ENCODE results near the gene CCNJ. TPM values are rescaled to one million over a fixed set of nuclear protein-coding genes. Genes with fewer than 3 reads are reported as not detected.

CCNJ gene
- total RNA-seq, 1 experiment from 2014 or later = 15.2 TPM

DNA sequence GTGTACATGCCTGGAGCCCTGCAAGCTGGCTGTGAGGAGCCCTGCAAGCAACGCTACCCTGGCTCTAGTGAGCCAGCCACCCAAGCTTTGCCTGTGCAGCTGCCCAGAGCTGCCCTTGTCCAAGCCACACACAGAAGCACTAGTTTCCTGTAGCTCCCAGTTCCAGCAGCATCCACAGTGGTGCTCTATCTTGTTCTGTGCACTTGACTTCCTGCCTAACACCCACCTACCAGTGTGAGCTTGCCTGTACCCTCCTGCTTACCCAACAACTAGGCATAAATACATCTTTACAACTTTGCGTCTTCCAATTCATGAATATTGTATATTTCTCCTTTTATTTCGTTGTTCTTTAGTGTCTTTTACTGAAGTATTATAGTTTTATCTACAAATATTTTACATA is 54.5 kb downstream of the CCNJ start:
- intact Hi-C loops (cut with micrococcal nuclease; ENCODE audit: unreplicated experiment) = no loop called here
- DNase-seq (ENCODE audit: low read depth, low spot score) = no peak
- TF ChIP-seq TCF7L2 (IDR thresholded peaks at IDR 0.05; ENCODE audit: low read depth, low read length) (no peak), POLR2AphosphoS5 (IDR thresholded peaks at IDR 0.05; ENCODE audit: low read depth, low read length) (no peak)
- ChIA-PET POLR2A (no interaction called here), CTCF (no interaction called here)
- peak; percentile 45; the same call in 1 of the 2 replicates for ATAC-seq
- BruUV-seq (replicated peaks) = no TSS peak
- Histone ChIP-seq H3K27ac (ENCODE audit: low read length) (no peak overlapping the region), H3K4me1 (ENCODE audit: control insufficient read depth, insufficient read depth, low read length) (no peaks in the 10 kb centered on the region), H3K36me3 (ENCODE audit: control insufficient read depth, insufficient read depth, low read length) (no peaks in the 10 kb centered on the region), H3K4me3 (ENCODE audit: low read depth in 2 of 2, low read length in 2 of 2) (no peak overlapping the region), H3K27me3 (ENCODE audit: control insufficient read depth, insufficient read depth, low read length) (peaks cover 26% of the 10 kb centered on the region), H3K9me3 (ENCODE audit: control insufficient read depth, insufficient read depth, low read depth, low read length) (no peaks in the 10 kb centered on the region)
- in situ Hi-C loops (cut with HindIII; ENCODE audit: low pct_unique_long_range_greater_than_20kb, low sequenced_read_pairs) = no loop called here

GRCh38 chr10:96107623-96108038 is 64.2 kb downstream of the CCNJ start:
- in situ Hi-C loops (cut with HindIII; ENCODE audit: low pct_unique_long_range_greater_than_20kb, low sequenced_read_pairs) = no loop called here
- CTCF ChIA-PET = no interaction called here

More at GRCh38 chr10:96107623-96108038, 64.2 kb downstream of the CCNJ start:
- Histone ChIP-seq H3K4me3 (ENCODE audit: low read depth in 2 of 2, low read length in 2 of 2) (no peak overlapping the region), H3K27me3 (ENCODE audit: control insufficient read depth, insufficient read depth, low read length) (peaks cover 37% of the 10 kb centered on the region), H3K27ac (ENCODE audit: low read length) (no peak overlapping the region), H3K4me1 (ENCODE audit: control insufficient read depth, insufficient read depth, low read length) (no peaks in the 10 kb centered on the region), H3K9me3 (ENCODE audit: control insufficient read depth, insufficient read depth, low read depth, low read length) (no peaks in the 10 kb centered on the region), H3K36me3 (ENCODE audit: control insufficient read depth, insufficient read depth, low read length) (no peaks in the 10 kb centered on the region)
- intact Hi-C loops (cut with micrococcal nuclease; ENCODE audit: unreplicated experiment) = no loop called here
- POLR2A ChIA-PET = no interaction called here
- no TSS peak for BruUV-seq (replicated peaks)
- no peak for TF ChIP-seq SIN3A (IDR thresholded peaks at IDR 0.05; ENCODE audit: borderline replicate concordance, insufficient read depth, low read depth, low read length)
- no peak for TF ChIP-seq POLR2AphosphoS5 (IDR thresholded peaks at IDR 0.05; ENCODE audit: low read depth, low read length)
- no peak for TF ChIP-seq TCF7L2 (IDR thresholded peaks at IDR 0.05; ENCODE audit: low read depth, low read length)
- no peak for TF ChIP-seq REST (IDR thresholded peaks at IDR 0.05; ENCODE audit: insufficient read depth in 1 of 2, low read depth in 2 of 2, low read length in 1 of 2)
- TF ChIP-seq, protein P1, sequence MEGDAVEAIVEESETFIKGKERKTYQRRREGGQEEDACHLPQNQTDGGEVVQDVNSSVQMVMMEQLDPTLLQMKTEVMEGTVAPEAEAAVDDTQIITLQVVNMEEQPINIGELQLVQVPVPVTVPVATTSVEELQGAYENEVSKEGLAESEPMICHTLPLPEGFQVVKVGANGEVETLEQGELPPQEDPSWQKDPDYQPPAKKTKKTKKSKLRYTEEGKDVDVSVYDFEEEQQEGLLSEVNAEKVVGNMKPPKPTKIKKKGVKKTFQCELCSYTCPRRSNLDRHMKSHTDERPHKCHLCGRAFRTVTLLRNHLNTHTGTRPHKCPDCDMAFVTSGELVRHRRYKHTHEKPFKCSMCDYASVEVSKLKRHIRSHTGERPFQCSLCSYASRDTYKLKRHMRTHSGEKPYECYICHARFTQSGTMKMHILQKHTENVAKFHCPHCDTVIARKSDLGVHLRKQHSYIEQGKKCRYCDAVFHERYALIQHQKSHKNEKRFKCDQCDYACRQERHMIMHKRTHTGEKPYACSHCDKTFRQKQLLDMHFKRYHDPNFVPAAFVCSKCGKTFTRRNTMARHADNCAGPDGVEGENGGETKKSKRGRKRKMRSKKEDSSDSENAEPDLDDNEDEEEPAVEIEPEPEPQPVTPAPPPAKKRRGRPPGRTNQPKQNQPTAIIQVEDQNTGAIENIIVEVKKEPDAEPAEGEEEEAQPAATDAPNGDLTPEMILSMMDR (IDR thresholded peaks at IDR 0.05) = no peak
- ATAC-seq (no peak), DNase-seq (ENCODE audit: low read depth, low spot score) (no peak)

Small RNA genes within 50 kb of the gene (microRNA-seq; reads per million reads assigned to microRNA genes)
- gene MIR3157 (ENCODE audit: unreplicated experiment) = 14.6 reads per million, percentile 34 among the genes with 10 or more reads in this experiment

Other genes starting within 250 kb of the CCNJ start
- 0.21 TPM for gene CC2D2B, start 135.6 kb upstream of the CCNJ start, total RNA-seq (2021; ENCODE audit: unreplicated experiment)
- 26.1 TPM for gene ZNF518A, start 86.7 kb downstream of the CCNJ start, total RNA-seq (2021; ENCODE audit: unreplicated experiment)
- 0.10 TPM for gene BLNK, start 228.0 kb downstream of the CCNJ start, total RNA-seq (2021; ENCODE audit: unreplicated experiment)

Measured in Panc1 (cell line).